ENCODE results near the gene GTPBP1.

GTPBP1 gene

DNA sequence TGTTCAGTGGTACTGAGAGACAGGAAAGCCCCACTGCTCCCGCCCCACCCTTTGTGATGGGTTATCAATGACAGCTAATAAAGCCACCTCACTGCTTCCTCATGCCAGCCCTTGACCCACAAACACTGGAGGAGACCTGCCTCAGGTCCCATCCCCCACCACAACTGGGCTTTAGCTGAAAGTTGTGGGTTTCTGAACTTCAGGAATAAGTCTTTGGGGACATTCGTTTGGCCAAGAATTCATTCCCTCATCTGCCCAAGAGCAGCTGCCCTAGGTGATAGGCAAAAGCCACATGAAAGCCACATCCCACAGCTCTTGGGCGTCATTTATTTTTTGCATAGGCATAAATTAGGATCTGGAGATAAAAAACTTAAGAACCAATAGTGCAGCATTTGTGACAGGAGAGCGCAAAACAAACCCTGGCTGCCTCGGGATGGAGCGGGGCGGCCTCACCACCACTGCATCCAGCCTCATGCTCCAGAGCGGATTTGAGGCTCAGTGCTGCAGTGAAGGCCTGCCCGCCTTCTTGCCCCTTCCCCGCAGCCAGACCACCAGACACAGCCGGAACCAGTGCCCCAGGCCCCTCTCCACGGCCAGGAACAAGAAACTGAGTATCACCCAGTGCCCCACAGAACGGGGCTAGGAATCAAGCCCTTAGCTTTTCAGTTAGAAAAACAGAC, 28.8 kb downstream of the GTPBP1 start:
- H3K27ac Mint-ChIP-seq = peak overlapping the region; percentile 19 to 47 (median 41)
- H3K9me3 Mint-ChIP-seq = no peaks in the 10 kb centered on the region
- TF ChIP-seq, protein P1, sequence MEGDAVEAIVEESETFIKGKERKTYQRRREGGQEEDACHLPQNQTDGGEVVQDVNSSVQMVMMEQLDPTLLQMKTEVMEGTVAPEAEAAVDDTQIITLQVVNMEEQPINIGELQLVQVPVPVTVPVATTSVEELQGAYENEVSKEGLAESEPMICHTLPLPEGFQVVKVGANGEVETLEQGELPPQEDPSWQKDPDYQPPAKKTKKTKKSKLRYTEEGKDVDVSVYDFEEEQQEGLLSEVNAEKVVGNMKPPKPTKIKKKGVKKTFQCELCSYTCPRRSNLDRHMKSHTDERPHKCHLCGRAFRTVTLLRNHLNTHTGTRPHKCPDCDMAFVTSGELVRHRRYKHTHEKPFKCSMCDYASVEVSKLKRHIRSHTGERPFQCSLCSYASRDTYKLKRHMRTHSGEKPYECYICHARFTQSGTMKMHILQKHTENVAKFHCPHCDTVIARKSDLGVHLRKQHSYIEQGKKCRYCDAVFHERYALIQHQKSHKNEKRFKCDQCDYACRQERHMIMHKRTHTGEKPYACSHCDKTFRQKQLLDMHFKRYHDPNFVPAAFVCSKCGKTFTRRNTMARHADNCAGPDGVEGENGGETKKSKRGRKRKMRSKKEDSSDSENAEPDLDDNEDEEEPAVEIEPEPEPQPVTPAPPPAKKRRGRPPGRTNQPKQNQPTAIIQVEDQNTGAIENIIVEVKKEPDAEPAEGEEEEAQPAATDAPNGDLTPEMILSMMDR (IDR thresholded peaks at IDR 0.05; ENCODE audit: unreplicated experiment in 3 of 3) = no peak
- no peaks in the 10 kb centered on the region for H3K27me3 Mint-ChIP-seq (ENCODE audit: low read depth)
- peaks cover 50% of the 10 kb centered on the region for H3K36me3 Mint-ChIP-seq (ENCODE audit: low read depth)
- peaks cover 19% of the 10 kb centered on the region for H3K4me1 Mint-ChIP-seq
- H3K4me3 Mint-ChIP-seq = no peak overlapping the region

- Mint-ChIP-seq H3K9me3 (no peaks in the 10 kb centered on the region), H3K27me3 (ENCODE audit: low read depth) (no peaks in the 10 kb centered on the region), H3K36me3 (ENCODE audit: low read depth) (peaks cover 53% of the 10 kb centered on the region), H3K27ac (peak overlapping the region in 1 of 3 experiments; percentile 19), H3K4me3 (no peak overlapping the region), H3K4me1 (peaks cover 19% of the 10 kb centered on the region)
- TF ChIP-seq, protein P1 (IDR thresholded peaks at IDR 0.05; ENCODE audit: unreplicated experiment in 3 of 3) = no peak
These were observed 29.4 kb downstream of the GTPBP1 start for GRCh38 chr22:38735126-38735464.

GRCh38 chr22:38735465-38736256, 29.9 kb downstream of the GTPBP1 start:
- H3K4me3 Mint-ChIP-seq = no peak overlapping the region
- peaks cover 48% of the 10 kb centered on the region for H3K36me3 Mint-ChIP-seq (ENCODE audit: low read depth)
- no peak overlapping the region for H3K27ac Mint-ChIP-seq
- TF ChIP-seq, protein P1 (IDR thresholded peaks at IDR 0.05; ENCODE audit: unreplicated experiment in 3 of 3) = no peak
- peaks cover 19% of the 10 kb centered on the region for H3K4me1 Mint-ChIP-seq
- no peaks in the 10 kb centered on the region for H3K27me3 Mint-ChIP-seq (ENCODE audit: low read depth)
- no peaks in the 10 kb centered on the region for H3K9me3 Mint-ChIP-seq

DNA sequence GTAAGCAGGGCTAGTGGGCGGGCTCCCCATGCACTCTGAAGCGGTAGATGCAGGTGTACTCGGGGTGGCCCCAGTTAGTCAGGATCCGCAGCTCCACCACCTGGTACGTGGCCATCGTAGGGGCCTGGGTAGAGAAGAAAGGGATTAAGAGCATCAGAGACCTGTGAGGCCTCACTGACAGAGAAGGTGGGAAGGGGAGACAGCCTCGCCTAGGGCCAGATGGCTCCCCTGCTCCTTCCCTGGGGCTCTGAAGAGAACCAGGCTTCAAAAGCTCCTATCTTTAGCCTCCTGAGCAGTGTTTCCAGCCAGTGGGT, 30.5 kb downstream of the GTPBP1 start:
- H3K27me3 Mint-ChIP-seq (ENCODE audit: low read depth) = no peaks in the 10 kb centered on the region
- peaks cover 48% of the 10 kb centered on the region for H3K36me3 Mint-ChIP-seq (ENCODE audit: low read depth)
- H3K4me1 Mint-ChIP-seq = peaks cover 19% of the 10 kb centered on the region
- H3K4me3 Mint-ChIP-seq = no peak overlapping the region
- no peaks in the 10 kb centered on the region for H3K9me3 Mint-ChIP-seq
- TF ChIP-seq, protein P1 (IDR thresholded peaks at IDR 0.05; ENCODE audit: unreplicated experiment in 3 of 3) = no peak
- no peak overlapping the region for H3K27ac Mint-ChIP-seq

DNA sequence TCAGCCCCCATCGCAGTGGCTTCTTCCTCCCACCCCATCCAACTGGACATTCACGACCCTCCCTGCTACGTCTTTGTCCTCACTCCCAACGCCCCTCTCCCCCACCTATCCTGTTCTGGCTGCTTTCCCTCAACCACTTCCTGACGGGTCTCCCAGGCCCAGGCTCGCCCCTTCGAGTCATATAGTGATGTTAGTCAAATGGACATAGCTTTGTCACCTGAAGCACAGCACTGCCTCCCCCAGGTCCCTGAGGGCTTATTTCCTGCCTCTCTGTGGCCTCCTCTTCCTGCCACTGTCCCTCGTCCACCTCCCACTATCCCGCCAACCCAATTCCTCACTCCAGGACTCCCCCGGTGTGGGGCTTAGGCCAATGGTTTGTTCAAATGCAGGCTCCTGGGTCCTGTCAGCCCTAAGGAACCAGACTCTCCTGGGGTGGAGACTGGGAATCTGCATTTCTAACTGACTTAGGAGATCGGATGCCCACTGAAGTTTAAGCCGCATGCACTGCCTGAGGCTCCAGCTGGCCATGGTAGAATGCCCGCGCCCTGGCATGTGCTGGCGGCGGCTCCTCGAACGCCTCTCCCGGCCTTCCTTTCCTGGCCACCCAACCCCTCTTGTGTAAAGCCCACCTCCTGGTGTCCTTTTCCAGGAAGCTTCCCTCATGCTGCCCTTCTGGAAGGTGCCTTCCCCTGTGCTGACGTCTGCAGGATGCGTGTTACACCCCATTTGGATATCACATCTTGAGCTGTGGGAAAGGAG, 31.7 kb downstream of the GTPBP1 start:
- Mint-ChIP-seq H3K9me3 (no peaks in the 10 kb centered on the region), H3K4me3 (no peak overlapping the region), H3K4me1 (peaks cover 19% of the 10 kb centered on the region), H3K27me3 (ENCODE audit: low read depth) (no peaks in the 10 kb centered on the region), H3K27ac (peak overlapping the region in 2 of 3 experiments; percentile 24 to 28), H3K36me3 (ENCODE audit: low read depth) (peaks cover 58% of the 10 kb centered on the region)
- TF ChIP-seq, protein P1 (IDR thresholded peaks at IDR 0.05; ENCODE audit: unreplicated experiment in 3 of 3) = no peak

Measured in nephron (organoid).